ENCODE results near the gene PPP1R36.
"Not testable (repeated sequence)": the region's sequence is repeated elsewhere in the genome, so short reads cannot be mapped to it uniquely, and the experiment has no call there.

The PPP1R36 gene

DNA sequence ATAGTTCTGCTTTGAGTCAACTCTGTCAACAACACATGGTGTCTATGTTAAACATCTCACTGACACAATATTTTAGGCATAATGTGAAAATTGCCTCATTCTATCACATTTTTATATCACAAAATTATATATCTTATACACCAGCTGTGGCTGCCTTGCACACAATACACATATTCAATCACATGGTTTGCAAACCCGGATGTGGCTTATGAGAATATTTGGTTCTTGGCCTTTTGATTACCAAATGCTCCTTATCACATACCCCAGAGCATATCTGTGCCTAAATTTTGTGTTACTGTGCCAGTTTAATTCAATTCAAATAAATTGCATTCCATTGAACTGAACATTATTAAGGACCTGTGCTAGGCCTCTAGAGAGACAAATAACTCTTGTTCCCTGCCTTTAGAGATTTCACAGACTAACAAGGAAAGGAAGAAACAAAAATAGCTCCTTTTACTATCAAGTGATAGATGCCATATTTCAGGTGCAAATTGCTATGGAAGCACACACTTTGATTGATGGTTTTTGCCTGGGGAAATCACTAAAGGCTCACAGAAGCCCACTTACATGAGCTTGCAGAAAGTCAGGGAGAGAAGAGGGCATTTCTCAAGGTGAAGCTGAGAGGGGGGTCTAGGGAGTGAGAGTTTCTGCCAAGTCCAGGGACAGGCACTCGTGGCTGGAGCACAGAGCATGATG lies 63.4 kb downstream of the PPP1R36 start:
- no peak for DNase-seq (ENCODE audit: low read depth in 2 of 2)

DNA sequence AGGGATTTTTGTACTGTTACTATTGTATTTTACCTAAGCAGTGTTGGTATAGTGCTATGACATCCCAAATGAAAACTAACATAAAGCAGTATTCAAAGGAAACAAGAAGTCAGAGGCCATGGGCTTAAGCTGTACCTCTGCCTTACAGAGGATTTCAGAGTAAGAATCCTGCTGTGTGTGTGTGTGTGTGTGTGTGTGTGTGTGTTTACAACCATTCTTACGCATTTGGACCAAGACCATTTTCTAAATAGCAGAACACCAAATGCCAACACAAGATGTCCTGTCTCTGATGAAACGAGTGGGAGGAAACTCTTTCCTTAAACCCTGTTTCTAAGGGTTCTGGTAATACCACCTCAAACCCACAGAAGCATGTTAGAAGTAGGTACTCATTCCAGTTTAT lies 64.4 kb downstream of the PPP1R36 start:
- DNase-seq (ENCODE audit: low read depth in 2 of 2): no peak

DNA sequence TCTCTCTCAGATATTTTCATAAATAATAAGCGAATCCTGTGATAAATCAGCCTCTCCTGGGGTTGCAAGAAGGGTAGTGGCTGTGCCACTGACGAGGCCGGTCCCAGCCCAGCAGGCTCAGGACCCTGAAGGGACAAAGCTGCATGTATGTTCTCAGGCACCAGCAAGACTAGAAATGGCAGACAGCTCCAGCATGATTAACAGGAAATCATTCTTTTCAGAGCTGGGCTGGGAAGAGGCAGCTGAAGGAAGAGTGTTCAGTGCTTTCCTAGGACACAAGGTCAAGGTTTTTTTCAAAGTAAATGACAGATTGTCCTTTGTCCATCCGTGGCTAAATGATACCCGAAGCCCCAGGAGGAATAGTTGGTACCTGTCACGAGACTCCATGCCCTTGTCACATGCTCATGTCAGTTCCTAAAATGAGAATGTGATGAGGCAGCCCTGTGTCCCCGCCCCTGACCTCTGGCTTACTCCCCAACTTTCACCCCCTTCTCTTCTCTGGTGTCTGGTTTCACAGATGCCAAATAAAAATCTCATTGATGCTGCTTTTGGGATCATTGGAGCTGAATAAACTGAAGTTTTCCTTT lies 65.1 kb downstream of the PPP1R36 start:
- DNase-seq (ENCODE audit: low read depth in 2 of 2): no peak

DNA sequence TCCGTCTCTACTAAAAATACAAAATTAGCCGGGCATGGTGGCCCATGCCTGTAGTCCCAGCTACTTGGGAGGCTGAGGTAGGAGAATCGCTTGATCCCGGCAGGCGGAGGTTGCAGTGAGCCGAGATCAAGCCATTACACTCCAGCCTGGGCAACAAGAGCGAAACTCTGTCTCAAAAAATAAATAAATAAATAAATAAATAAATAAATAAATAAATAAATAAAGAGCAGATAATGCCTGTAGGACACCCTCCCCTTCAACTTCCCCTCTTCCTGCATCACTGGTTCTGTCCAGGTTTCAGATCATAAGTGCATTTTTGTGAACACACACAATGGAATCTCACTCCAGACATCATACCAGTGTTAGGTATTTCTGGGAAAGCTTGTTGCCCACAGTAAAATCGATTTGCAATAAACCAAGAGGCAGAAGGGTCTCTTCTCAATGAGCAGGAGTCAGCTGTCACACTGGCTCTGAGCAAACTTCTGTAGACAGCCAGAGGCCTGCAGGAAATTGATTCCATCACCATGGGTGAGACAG lies 68.2 kb downstream of the PPP1R36 start:
- not testable (repeated sequence) for DNase-seq (ENCODE audit: low read depth in 2 of 2)

DNA sequence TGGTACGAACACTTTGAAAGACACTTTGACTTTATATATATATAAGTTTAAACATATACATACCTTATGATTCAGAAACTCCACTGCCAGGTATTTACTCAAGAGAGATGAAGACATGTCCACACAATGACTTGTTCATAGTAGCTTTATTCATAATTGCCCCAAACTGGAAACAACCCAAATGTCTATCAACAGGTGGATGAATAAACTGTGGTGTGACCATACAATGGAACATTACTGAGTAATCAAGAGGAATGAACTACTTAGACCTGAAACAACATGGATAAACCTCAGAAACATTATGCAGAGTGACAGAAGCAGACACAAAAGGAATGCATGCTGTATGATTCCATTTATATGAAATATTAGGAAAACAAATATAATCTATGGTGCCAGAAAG lies 71.1 kb downstream of the PPP1R36 start:
- no peak for DNase-seq (ENCODE audit: low read depth in 2 of 2)

DNA sequence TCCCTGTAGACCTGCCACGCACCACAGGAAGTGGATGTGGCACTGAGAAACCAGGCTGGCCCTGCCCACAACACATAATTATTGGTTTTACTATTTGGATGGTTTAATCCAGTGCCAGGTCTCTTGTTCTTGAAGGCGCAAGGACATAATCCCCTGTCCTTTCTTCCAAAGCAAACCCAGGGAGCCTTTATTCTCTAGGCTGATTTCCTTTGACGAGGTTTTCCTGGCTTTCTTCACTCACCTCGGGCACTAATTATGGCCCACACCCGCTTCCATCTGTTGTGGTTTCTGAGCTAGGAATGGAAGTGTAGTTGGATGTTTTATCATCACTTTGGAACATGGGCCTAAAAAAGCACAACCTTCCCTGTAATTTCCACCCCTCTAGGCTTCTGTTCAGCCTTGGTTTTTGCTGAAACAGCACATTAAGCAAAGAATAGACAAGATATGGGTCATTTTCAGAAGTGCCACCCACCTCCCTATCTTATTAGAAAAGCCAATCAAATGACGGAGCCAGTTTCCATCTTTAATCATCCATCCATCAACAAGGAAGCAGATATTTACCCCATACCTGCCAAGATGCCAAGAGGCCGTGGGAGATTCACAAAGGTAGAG lies 73.9 kb downstream of the PPP1R36 start:
- no peak for DNase-seq (ENCODE audit: low read depth in 2 of 2)

DNA sequence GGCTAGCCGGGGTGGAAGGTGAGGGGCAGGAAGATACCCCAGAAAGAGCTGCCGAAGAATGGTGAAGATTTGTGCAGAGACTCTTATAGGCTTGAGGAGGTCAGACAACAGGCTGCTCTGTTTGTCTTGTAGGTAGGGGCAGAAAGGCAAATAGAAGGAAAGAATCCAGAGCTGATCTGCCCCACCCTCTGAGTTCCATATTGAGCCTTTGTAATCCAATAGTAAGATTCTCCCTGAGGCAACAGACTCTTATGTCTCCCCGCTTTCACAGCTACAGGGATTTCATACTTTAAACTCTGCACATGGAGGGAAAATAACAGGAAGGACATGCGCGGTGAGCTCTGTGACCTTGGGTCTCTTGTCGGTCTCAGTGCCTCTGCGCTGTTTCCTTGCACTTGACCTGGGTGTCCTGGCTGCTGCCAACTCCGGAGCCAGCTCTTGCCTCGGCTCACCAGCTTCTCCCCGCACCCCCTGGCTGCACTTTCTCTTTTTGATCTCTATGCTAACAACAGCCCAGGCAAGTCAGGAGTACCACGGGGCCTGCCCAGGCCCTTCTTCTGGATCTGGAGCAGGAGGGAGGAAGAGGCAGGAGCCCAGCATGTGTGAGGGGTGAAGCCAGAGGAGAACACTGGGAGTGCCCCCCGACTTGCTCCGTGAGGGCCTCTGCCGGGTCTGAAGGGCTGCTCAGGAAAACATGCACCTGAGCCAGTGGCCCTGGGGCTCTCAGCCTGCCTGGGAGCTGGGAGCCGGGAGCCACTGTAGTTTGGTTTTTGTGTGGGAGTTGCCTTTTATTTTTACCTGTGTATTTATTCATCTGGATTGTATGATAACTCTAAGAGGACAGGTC lies 75.8 kb downstream of the PPP1R36 start:
- no peak for DNase-seq (ENCODE audit: low read depth in 2 of 2)

DNA sequence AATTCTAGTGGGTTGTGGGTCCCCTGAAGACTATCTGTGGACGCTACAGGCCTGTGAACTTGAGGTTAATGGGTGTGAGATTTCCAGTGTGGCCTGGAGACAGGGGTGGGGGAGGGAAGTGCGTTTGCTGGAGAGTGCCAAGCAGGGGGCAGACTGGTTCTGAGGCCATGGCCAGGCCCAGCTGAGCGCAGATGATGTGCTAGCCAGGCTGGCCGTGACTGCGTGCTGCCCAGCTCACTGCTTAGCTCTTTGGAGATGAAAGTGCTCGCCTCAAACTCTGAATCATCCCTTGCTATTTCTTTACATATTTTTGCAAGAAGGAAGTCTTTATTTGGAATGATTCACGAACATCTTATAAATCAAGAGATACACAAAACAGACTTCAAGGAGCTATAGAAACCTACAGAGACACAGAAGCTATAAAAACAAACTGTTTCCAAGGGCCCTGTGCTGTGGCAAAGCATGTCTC lies 79.2 kb downstream of the PPP1R36 start:
- no peak for DNase-seq (ENCODE audit: low read depth in 2 of 2)

DNA sequence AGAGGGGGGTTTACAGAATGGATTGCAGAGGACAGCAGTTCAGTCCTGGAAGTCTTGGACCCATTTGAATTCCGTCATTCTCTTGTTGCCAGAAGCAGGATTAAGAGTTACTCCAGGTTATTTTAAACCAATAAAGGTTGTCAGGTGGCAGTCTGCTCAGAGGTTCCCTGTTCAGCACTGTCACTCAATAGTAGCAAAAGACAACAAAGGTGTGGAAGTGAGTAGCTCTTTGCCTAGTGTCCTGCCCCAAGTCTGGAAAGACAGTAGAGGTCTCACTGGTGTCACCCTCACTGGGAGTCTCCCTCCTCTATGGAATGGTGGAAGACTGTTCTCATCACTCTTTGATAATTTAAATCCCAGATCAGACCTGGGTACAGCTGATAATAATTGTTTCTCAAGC lies 81.0 kb downstream of the PPP1R36 start:
- no peak for DNase-seq (ENCODE audit: low read depth in 2 of 2)

DNA sequence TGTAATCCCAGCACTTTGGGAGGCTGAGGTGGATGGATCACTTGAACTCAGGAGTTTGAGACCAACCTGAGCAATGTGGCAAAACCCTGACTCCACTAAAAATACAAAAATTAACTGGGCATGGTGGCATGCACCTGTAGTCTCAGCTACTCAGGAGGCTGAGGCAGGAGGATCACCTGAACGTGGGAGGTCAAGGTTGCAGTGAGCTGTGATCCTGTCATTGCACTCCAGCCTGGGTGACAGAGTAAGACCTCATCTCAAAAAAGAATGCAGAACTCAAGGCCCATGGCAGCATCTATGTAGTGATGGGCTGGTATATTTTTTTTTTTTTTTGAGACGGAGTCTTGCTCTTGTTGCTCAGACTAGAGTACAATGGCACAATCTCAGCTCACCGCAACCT lies 81.5 kb downstream of the PPP1R36 start:
- DNase-seq (ENCODE audit: low read depth in 2 of 2): not testable (repeated sequence)

DNA sequence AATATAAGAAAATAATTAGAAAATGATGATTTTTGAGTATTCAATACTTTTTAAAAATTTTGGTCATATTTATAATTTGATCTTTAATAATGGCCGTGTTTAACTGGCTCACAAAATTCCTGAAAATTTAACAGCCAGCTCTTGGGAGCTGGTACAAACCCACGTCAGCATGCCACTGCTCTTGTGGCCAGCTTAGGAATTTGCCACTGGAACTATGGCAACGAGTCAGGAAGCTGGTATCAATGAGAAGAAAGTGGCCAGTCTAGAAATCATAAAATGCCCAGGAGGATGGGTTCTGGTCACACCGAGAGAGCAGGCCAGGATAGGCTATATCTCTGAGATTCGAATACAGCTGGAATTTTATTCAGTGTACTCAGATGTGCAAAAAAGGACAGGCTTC lies 82.3 kb downstream of the PPP1R36 start:
- no peak for DNase-seq (ENCODE audit: low read depth in 2 of 2)

DNA sequence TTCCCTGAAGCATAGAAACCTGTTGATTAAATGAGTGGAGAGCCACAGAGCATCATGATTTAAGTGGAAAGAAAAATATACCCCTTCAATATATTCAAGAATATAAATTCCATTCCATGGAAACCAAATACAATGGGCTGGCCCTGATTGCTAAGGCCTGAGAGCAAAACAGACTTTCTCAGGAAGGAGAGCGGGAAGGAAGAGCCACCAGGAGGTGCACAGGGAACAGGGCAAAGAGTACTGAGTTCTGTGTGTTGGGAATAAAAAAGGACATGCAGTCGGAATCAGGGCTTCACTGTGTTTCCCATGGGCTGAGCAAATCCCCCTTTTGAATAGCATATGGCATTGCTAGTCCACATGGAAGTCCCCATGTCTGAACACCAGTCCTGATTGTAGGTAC lies 84.8 kb downstream of the PPP1R36 start:
- no peak for DNase-seq (ENCODE audit: low read depth in 2 of 2)

DNA sequence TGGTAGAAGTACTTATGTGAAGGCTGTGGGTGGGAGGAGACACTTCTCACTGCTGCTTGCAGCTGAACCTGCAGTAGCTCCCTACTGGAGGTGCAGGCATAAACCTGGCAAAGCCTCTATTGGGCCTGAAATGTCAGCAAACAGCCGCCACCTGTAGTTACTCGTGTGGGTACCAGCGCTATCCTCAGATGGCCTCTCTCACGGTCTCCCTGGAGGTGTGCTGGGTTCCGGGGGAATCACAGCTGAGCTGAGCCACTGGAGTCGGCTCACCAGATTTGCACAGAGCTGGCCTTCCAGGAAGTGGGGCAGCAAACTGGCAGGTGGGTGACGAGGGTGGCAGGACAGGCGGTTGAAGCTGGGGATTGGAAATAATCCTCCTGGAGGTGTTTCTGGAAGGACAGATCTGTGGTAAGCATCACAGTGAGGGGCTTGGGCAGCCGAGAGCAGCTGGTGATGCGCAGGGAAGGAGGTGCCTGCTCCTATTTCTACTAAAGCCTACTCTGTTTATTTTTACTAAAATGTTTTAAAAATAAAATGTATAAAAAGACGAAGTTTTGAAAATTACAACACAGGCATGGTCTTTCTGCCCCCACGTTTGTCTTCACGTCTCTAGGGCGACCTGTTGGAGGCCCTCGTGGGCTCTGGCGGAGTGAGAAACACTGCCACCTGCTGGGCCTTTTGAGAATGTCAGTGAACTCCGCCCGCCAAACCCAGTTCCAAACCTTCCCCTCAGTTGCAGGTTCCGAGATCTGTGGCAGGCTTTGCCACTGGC lies 86.6 kb downstream of the PPP1R36 start:
- DNase-seq (ENCODE audit: low read depth in 2 of 2): peak; percentile 32 to 54

DNA sequence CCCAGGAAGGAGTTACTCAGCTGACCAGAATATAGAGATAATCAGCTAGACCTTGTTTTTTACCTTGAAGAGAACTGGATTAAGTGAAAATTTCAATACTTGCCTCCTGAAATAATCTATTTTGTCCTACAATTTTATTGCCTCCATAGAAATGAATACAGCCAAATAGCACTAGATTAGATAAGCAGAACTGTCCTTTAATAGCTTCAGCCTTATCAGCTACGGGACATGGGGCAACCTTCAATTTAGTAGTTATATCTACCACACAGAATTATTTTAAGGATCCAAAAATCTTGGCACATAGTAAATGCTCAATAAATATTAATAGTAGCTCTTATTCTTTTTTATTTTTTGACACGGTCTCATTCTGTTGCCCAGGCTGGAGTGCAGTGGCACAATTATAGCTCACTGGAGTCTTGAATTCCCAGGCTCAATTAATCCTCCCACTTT lies 87.2 kb downstream of the PPP1R36 start:
- DNase-seq (ENCODE audit: low read depth in 2 of 2): no peak

DNA sequence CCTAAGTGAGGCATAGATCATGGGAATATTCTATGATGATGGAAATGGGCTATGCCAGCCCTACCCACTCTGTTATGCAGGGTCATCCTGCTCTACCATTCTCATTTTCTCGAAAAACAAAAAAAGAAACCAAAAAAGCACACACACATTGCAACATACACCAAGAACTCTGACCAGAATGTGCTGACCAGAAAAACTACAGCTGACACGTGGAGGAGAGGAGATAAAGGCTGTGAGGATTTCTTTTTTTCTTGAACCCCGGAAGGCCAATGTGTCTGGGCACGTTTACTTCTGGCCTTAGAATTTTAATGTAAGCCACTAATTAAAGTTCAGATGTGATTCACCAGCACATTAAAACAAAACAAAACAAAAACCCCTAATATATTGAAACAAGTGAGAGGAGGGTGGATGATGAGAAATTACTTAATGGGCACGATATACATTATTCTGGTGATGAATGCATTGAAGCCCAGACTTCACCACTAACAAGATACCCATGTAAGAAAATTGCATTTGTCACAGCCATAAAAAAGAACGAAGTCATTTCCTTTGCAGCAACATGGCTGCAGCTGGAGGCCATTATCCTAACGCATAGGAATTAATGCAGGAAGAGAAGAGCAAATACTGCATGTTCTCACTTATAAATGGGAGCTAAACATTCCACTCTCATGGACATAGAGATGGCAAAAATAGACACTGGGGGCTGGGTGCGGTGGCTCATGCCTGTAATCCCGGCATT lies 88.1 kb downstream of the PPP1R36 start:
- no peak for DNase-seq (ENCODE audit: low read depth in 2 of 2)

DNA sequence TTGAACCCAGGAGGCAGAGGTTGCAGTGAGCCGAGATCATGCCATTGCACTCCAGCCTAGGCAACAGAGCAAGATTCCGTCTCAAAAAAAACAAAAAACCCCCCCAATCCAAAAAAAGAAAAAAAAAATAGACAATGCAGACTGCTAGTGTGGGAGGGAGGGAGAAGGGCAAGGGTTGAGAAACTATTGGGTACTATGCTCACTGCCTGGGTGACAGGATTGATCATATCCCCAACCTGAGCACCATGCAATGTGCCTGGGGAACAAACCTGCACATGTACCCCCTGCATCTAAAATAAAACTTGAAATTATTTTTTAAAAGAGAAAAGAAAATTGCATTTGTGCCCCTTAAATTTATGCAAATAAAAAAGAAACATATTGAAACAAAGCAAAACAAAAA lies 88.9 kb downstream of the PPP1R36 start:
- DNase-seq (ENCODE audit: low read depth in 2 of 2): no peak
